ENCODE measurements around the gene DYNLT3.

DYNLT3 gene

DNA sequence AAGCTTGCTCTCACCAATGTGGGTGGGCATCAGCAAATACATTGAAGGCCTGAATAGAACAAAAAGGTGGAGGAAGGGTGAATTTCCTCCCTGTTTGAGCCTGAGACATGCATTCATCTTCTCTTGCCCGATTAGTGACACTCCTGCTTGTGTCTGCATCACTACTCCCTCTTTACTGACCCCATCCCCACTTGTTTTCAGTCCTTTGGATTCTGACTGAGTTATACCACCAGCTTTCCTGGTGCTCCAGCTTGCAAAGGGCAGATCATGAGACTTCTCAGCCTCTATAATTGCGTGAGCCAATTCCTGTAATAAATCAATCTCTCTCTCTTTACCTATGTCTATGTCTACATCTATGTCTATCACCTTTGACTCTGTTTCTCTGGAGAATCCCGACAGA is 47.4 kb upstream of the DYNLT3 start:
- Histone ChIP-seq H3K27me3 (ENCODE audit: control insufficient read depth, low read length) (no peaks in the 10 kb centered on the region), H4K20me1 (ENCODE audit: control insufficient read depth, insufficient read depth, low read depth, low read length) (no peaks in the 10 kb centered on the region), H3K36me3 (ENCODE audit: control insufficient read depth, low read length) (no peaks in the 10 kb centered on the region), H3K4me2 (ENCODE audit: low read length) (no peak overlapping the region), H3K27ac (ENCODE audit: low read depth, low read length) (no peak overlapping the region), H3K4me1 (ENCODE audit: control insufficient read depth, low read length) (no peaks in the 10 kb centered on the region), H3F3A (ENCODE audit: control insufficient read depth, insufficient read depth) (no peaks in the 10 kb centered on the region), H3K79me2 (ENCODE audit: control insufficient read depth, low read length) (no peaks in the 10 kb centered on the region), H3K9me3 (ENCODE audit: control insufficient read depth, insufficient read depth, low read length) (no peaks in the 10 kb centered on the region), H3K4me3 (ENCODE audit: low read length) (no peak overlapping the region), H3K9me2 (replicated peaks; ENCODE audit: control insufficient read depth, low read length) (no peaks in the 10 kb centered on the region)
- TF ChIP-seq, protein P1, sequence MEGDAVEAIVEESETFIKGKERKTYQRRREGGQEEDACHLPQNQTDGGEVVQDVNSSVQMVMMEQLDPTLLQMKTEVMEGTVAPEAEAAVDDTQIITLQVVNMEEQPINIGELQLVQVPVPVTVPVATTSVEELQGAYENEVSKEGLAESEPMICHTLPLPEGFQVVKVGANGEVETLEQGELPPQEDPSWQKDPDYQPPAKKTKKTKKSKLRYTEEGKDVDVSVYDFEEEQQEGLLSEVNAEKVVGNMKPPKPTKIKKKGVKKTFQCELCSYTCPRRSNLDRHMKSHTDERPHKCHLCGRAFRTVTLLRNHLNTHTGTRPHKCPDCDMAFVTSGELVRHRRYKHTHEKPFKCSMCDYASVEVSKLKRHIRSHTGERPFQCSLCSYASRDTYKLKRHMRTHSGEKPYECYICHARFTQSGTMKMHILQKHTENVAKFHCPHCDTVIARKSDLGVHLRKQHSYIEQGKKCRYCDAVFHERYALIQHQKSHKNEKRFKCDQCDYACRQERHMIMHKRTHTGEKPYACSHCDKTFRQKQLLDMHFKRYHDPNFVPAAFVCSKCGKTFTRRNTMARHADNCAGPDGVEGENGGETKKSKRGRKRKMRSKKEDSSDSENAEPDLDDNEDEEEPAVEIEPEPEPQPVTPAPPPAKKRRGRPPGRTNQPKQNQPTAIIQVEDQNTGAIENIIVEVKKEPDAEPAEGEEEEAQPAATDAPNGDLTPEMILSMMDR (IDR thresholded peaks at IDR 0.05; ENCODE audit: low read depth, low read length, poor library complexity, severe bottlenecking): no peak
- TF ChIP-seq EZH2phosphoT487 (IDR thresholded peaks at IDR 0.05; ENCODE audit: borderline replicate concordance, low read length): no peak

DNA sequence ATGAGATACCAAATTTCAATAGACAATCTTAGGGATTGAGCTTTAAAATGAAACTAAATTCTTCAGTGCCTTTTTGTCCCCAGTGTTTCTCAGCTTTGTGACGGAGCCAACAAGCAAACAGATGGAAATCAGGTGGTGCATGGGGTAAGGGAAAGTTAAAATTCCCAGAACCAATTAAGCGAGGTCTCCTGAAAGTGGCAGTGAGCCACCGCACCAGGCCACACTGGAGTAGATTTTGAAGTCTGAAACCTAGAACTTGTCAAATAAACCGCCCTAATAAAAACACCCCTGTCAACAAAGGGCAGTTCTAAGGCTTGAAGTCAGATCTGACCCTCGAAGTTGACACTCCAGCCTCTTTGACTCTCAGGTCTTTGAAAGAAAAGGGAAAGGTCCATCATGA is 40.6 kb upstream of the DYNLT3 start:
- Histone ChIP-seq H3K4me3 (ENCODE audit: low read length) (no peak overlapping the region), H3K9me2 (replicated peaks; ENCODE audit: control insufficient read depth, low read length) (no peaks in the 10 kb centered on the region), H3K4me1 (ENCODE audit: control insufficient read depth, low read length) (no peaks in the 10 kb centered on the region), H3K9me3 (ENCODE audit: control insufficient read depth, insufficient read depth, low read length) (no peaks in the 10 kb centered on the region), H3K79me2 (ENCODE audit: control insufficient read depth, low read length) (no peaks in the 10 kb centered on the region), H3K36me3 (ENCODE audit: control insufficient read depth, low read length) (no peaks in the 10 kb centered on the region), H3K27me3 (ENCODE audit: control insufficient read depth, low read length) (no peaks in the 10 kb centered on the region), H3K27ac (ENCODE audit: low read depth, low read length) (no peak overlapping the region), H3K4me2 (ENCODE audit: low read length) (no peak overlapping the region), H4K20me1 (ENCODE audit: control insufficient read depth, insufficient read depth, low read depth, low read length) (no peaks in the 10 kb centered on the region), H3F3A (ENCODE audit: control insufficient read depth, insufficient read depth) (no peaks in the 10 kb centered on the region)
- no peak for TF ChIP-seq EZH2phosphoT487 (IDR thresholded peaks at IDR 0.05; ENCODE audit: borderline replicate concordance, low read length)
- TF ChIP-seq, protein P1 (IDR thresholded peaks at IDR 0.05; ENCODE audit: low read depth, low read length, poor library complexity, severe bottlenecking): no peak

DNA sequence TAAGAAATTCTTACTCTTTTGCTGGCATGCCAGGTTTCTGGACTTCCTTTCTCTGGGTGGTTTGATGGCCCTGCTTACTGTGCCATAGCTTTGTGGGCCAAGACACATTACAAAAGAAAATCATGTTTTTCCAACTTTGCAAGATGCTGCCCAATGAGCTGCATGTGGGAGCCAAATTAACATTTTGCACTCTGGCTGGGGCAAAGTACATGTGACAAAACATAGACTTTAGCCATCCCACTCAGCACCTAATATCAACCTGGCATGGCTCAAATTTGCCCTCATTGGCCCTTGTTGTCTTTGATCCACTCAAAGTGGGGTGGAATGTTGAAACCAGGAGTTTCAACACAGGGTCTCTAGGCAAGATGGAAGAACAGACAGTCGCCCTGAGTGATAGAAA is 40.0 kb upstream of the DYNLT3 start:
- H3F3A ChIP-seq (ENCODE audit: control insufficient read depth, insufficient read depth): no peaks in the 10 kb centered on the region
- no peak overlapping the region for H3K4me3 ChIP-seq (ENCODE audit: low read length)
- H3K27ac ChIP-seq (ENCODE audit: low read depth, low read length): no peak overlapping the region
- H3K9me3 ChIP-seq (ENCODE audit: control insufficient read depth, insufficient read depth, low read length): no peaks in the 10 kb centered on the region
- no peaks in the 10 kb centered on the region for H3K9me2 ChIP-seq (replicated peaks; ENCODE audit: control insufficient read depth, low read length)
- no peaks in the 10 kb centered on the region for H3K79me2 ChIP-seq (ENCODE audit: control insufficient read depth, low read length)
- no peaks in the 10 kb centered on the region for H3K4me1 ChIP-seq (ENCODE audit: control insufficient read depth, low read length)
- TF ChIP-seq, protein P1 (IDR thresholded peaks at IDR 0.05; ENCODE audit: low read depth, low read length, poor library complexity, severe bottlenecking): no peak
- TF ChIP-seq EZH2phosphoT487 (IDR thresholded peaks at IDR 0.05; ENCODE audit: borderline replicate concordance, low read length): no peak
- H4K20me1 ChIP-seq (ENCODE audit: control insufficient read depth, insufficient read depth, low read depth, low read length): no peaks in the 10 kb centered on the region
- H3K36me3 ChIP-seq (ENCODE audit: control insufficient read depth, low read length): no peaks in the 10 kb centered on the region
- no peak overlapping the region for H3K4me2 ChIP-seq (ENCODE audit: low read length)
- no peaks in the 10 kb centered on the region for H3K27me3 ChIP-seq (ENCODE audit: control insufficient read depth, low read length)

DNA sequence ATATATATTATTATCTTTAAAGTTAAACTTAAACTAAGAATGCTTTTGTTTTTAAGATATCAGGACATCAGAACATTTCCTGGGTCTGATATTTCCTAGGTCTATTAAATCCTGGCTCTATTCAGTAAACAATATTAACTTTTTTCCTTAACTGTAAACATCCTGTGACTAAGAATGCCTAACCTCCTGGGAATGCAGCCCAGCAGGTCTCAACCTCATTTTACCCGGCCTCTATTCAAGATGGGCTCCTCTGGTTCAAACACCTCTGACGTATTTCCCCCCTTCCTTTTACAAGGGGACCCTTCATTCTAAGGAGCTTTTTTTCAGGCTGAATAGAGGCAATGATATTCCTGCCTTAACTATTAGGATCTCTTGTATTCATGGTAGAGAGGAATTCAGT is 35.8 kb upstream of the DYNLT3 start:
- no peaks in the 10 kb centered on the region for H3K27me3 ChIP-seq (ENCODE audit: control insufficient read depth, low read length)
- H3K4me1 ChIP-seq (ENCODE audit: control insufficient read depth, low read length): no peaks in the 10 kb centered on the region
- H3K79me2 ChIP-seq (ENCODE audit: control insufficient read depth, low read length): no peaks in the 10 kb centered on the region
- no peak overlapping the region for H3K4me3 ChIP-seq (ENCODE audit: low read length)
- no peaks in the 10 kb centered on the region for H3K9me2 ChIP-seq (replicated peaks; ENCODE audit: control insufficient read depth, low read length)
- H3K27ac ChIP-seq (ENCODE audit: low read depth, low read length): no peak overlapping the region
- H3F3A ChIP-seq (ENCODE audit: control insufficient read depth, insufficient read depth): no peaks in the 10 kb centered on the region
- no peaks in the 10 kb centered on the region for H4K20me1 ChIP-seq (ENCODE audit: control insufficient read depth, insufficient read depth, low read depth, low read length)
- no peaks in the 10 kb centered on the region for H3K36me3 ChIP-seq (ENCODE audit: control insufficient read depth, low read length)
- TF ChIP-seq, protein P1 (IDR thresholded peaks at IDR 0.05; ENCODE audit: low read depth, low read length, poor library complexity, severe bottlenecking): no peak
- no peak for TF ChIP-seq EZH2phosphoT487 (IDR thresholded peaks at IDR 0.05; ENCODE audit: borderline replicate concordance, low read length)
- H3K4me2 ChIP-seq (ENCODE audit: low read length): no peak overlapping the region
- H3K9me3 ChIP-seq (ENCODE audit: control insufficient read depth, insufficient read depth, low read length): no peaks in the 10 kb centered on the region

All from DOHH2 (cell line).